ENCODE results near the gene PI4K2A.

Gene PI4K2A

GRCh38 chr10:97640174-97640867 is at the start of gene PI4K2A:
Gene PI4K2A (plus strand): TSS chr10:97640671. CDS start chr10:97640743, 72 bp downstream.
- peak; percentile 80 for DNase-seq

DNA sequence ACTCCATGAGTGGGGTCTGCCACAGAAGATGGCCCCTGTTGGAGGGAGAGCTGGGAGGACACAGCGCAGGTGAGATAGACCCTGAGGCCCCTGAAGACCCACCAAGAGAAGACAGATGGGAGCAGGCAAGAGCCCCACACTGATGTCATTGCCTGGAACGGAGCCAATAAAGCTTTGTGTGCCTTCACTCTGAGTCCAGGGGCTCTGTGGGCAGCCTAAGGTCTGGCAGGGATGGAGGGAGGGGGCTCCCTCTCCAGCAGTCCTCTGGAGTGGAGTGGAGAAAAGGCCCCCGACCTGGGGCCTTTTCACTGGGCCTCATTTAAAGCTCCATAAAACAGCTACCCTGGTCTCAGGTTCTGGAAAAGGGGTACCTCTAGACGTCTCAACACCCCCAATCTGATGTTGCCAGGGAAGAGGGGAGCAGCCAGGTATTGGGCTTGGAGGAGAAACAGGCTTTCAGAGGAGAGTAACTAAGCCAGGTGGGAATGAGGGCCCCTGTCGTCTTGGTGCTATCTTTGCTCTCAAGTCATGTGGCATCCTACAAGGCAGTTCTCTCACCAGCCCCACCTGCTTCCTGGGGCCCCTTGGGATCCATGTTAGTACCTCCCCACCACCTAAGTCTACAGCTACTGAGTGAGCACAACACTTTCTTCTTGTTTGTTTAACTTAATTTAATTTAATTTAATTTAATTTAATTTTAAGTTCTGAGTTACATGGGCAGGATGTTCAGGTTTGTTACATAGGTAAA is 49.5 kb upstream of the PI4K2A start:
- DNase-seq, result no peak

GRCh38 chr10:97593421-97593820 is 47.0 kb upstream of the PI4K2A start:
- no peak for DNase-seq

- DNase-seq, result no peak
These were observed 44.1 kb upstream of the PI4K2A start for GRCh38 chr10:97596101-97597082.

GRCh38 chr10:97597778-97598177 is 42.7 kb upstream of the PI4K2A start:
- no peak for DNase-seq

DNA sequence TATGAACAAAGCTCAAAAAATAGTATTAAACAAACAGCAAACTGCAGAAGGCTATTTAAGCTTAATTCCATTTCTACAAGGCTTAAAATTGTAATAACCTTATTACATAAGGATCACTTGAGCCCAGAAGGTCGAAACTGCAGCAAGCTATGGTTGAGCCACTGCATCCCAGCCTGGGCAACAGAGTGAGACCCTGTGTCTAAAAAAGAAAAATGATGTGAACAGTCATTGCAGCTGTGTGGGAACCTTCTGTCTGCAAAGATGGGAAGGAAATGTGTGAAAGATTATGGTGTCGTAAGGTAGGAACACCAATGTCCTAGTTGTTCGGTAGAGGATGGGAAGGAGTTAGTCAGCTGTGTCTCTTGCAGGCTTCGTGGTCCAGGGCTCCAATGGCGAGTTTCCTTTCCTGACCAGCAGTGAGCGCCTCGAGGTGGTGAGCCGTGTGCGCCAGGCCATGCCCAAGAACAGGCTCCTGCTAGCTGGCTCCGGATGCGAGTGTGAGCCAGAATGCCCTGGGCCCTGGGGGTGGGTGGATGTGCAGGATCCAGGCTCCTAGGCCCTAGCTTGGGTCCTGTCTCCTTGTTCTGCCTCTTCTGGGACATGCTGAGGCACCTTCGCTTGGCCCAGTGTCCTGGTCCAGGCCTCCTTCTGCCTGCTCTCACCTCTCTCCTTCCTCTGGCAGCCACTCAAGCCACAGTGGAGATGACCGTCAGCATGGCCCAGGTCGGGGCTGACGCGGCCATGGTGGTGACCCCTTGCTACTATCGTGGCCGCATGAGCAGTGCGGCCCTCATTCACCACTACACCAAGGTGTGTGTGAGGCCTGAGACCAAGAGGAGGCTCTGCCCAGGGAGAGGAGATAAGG is 41.8 kb upstream of the PI4K2A start:
- DNase-seq, result no peak

DNA sequence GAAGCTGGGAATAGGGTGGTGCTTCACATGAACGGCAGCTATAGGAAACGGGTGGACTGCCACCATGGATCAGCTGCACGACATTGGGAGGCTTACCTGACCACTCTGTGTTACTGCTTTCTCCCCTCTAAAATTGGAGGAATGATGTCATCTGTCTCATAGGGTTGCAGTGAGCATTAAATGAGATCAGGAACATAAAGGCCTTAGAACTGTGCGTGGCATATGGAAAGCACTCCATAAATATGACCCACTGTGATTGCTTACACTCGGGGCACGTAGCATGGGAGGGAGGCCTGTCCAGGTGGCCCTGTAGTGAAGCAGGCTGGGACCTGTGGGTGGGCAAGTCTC is 41.2 kb upstream of the PI4K2A start:
- no peak for DNase-seq

DNA sequence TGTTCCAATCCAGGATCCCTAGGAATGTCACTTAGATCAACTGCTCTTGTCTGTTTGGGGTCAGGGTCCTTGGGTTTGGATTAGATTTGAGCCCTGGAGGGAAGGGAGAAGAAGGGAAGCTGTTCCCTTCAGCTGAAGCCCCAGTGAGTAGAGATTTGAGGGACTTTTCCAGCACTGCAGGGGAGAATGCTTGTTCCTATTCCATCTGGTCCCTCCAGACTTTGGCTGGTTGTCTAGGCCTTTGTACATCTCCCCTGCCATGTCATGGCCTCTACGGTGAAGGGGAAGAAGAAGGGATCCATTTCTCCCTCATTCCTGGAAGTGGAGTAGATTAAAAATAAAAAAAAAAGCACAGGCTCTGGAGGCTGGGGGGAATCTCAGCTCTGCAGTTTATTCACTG is 39.9 kb upstream of the PI4K2A start:
- no peak for DNase-seq

- DNase-seq, result no peak
These were observed 38.9 kb upstream of the PI4K2A start for GRCh38 chr10:97601268-97602215.

DNA sequence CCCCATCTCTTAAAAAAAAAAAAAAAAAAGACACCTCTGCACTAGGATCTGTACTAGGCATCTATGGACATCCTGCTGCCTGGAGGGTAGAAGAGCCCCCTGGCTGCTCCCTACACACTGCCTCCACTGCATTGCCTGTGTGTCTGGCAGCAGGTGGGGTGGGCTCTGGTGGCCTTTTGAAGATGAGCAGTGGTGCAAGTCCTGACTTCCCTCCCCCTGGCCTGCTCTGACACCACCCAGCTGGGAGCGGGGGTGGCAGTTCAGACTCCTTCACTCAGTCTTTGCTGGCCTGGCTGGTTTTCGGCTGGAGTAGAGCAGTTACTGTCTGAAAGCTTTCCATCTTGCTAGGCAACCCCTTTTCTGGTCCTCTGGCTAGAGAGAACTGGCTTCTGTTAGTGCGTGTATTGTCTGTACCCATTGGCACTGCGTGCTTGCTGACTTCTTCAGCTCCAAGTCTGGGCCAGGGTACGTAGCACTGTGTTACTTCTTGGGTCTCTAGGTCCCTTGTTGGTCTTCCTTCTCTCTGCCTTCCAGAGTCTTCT is 33.3 kb upstream of the PI4K2A start:
- DNase-seq, result no peak

DNA sequence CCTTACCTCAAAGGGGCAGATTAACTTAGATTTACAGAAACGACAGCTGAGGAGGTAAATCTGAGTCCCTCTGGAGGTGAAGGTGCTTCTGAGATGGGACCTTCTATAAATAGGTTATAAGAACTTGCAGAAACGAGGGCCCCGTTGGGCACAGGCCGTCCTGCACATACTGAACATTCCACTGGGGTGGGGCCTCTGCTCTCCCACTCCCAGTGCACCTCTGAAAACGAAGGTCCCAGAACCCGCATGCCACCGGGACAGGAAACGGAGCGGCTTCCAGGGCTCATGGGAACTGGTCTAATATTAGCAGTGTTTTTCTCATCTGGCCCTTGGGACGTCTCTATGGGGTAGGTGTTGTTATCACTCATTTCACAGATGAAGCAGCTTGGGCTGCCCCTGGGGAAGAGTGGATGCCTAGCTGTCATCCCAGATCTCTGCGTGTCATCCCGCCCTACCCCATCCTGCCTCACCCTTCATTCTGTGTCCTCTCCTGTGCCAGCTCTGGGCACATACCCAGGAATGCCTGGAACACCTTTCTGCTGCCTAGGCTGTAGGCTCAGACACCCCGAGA is 31.4 kb upstream of the PI4K2A start:
- no peak for DNase-seq

- no peak for DNase-seq
These were observed 29.0 kb upstream of the PI4K2A start for GRCh38 chr10:97611473-97611872.

- DNase-seq, result no peak
These were observed 28.1 kb upstream of the PI4K2A start for GRCh38 chr10:97612386-97612785.

- no peak for DNase-seq
These were observed 22.2 kb upstream of the PI4K2A start for GRCh38 chr10:97618285-97618684.

GRCh38 chr10:97618733-97619132 is 21.7 kb upstream of the PI4K2A start:
- DNase-seq, result no peak

DNA sequence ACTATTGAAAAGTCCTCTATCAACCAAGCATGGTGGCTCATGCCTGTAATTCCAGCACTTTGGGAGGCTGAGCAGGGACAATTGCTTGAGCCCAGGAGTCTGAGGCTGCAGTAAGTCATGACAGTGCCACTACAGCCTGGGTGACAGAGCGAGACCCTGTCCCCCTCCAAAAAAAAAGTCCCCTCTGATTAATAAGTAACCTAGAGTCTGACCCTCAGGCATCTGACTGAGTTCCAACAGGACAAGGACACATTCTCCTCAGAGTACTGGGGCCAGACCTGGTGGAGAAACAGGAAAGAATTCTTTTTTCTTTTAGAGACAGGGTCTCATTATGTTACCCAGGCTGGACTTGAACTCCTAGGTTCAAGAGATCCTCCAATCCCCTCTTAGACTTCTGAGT is 17.2 kb upstream of the PI4K2A start:
- no peak for DNase-seq

DNA sequence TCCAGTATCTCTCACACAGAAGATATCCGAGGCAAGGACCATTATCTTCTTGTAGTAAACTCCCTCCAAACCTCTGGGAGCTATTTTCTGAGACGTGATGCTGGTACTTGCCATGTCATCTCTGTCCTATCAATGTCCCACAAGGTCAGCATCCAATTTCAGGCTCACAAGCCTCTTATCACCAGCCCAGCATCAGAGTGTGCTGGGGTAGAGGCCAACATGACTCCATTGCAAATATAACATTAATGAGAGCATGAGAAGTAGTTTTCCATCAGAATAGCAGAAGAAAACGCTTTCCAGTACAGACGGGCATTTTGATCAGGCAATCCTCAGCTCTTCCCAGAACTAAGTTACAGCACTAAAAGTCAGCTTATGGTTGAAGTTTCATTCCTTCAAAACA is 12.7 kb upstream of the PI4K2A start:
- DNase-seq, result no peak

- DNase-seq, result no peak
These were observed 12.2 kb upstream of the PI4K2A start for GRCh38 chr10:97628228-97628627.

- no peak for DNase-seq
These were observed 11.2 kb upstream of the PI4K2A start for GRCh38 chr10:97629289-97629688.

DNA sequence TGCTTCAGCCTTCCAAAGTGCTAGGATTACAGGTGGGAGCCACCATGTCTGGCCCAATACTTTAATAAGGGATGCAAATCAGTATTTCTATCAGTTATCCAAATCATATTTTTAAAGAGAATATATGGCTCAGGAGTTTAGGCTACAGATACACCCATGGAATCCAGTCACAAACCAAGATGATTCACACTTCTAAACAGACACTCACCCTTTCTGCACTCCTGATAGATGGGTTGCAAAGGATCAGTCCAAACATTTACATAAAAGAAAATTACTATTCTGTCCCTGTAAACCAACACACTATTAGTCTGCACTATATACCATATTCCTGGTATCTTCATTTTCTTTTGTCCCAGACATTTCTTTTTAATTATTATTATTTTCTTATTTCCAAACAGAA is 9.4 kb upstream of the PI4K2A start:
- no peak for DNase-seq

All from NCI-H187 treated with DMSO at 0.1 percent for 48 hours (cell line).